Measurements from ENCODE around the gene LHFPL6. TPM values are rescaled to one million over a fixed set of nuclear protein-coding genes. Genes with fewer than 3 reads are reported as not detected.
A peak's percentile ranks its signal among the peaks of the same experiment; 100 is the strongest.

The LHFPL6 gene
- total RNA-seq, 4 donors from 2014 or later = 40.2 to 77.5 (median 66.6) TPM

- Histone ChIP-seq H3K4me1 (peaks cover 0 to 50% (median 0%) of the 10 kb centered on the region in 3 donors), H3K9me3 (no peaks in the 10 kb centered on the region), H3K4me3 (no peak overlapping the region), H3K36me3 (no peaks in the 10 kb centered on the region), H3K27me3 (no peaks in the 10 kb centered on the region), H3K27ac (no peak overlapping the region)
- 96% methylated on average over 3 to 5 of the region's 5 CpGs for WGBS, 2 donors (ENCODE audit: low coverage in 1 of 2)
- no peak for TF ChIP-seq POLR2AphosphoS5 (IDR thresholded peaks at IDR 0.05)
- no peak for ATAC-seq
These were observed 231.3 kb downstream of the LHFPL6 start for GRCh38 chr13:39371706-39372105.

GRCh38 chr13:39370554-39370953, 232.4 kb downstream of the LHFPL6 start:
- TF ChIP-seq POLR2A (IDR thresholded peaks at IDR 0.05) (no peak), POLR2AphosphoS5 (IDR thresholded peaks at IDR 0.05) (no peak), CTCF (IDR thresholded peaks at IDR 0.05) (no peak), EP300 (IDR thresholded peaks at IDR 0.05) (no peak)
- ATAC-seq = no peak
- WGBS, 2 donors (ENCODE audit: low coverage in 1 of 2) = 75 to 83% methylated on average over 3 to 4 of the region's 4 CpGs
- H3K27ac ChIP-seq = no peak overlapping the region
- no peaks in the 10 kb centered on the region for H3K9me3 ChIP-seq
- no peak overlapping the region for H3K4me3 ChIP-seq
- no peaks in the 10 kb centered on the region for H3K36me3 ChIP-seq
- no peaks in the 10 kb centered on the region for H3K27me3 ChIP-seq
- H3K4me1 ChIP-seq = peaks cover 0 to 47% (median 0%) of the 10 kb centered on the region in 3 donors

- no peak for ATAC-seq
- Histone ChIP-seq H3K4me1 (peaks cover 0 to 48% (median 3%) of the 10 kb centered on the region in 3 donors), H3K4me3 (no peak overlapping the region)
These were observed 232.9 kb downstream of the LHFPL6 start for GRCh38 chr13:39370048-39370447.

GRCh38 chr13:39369161-39369890, 233.7 kb downstream of the LHFPL6 start:
- H3K36me3 ChIP-seq = no peaks in the 10 kb centered on the region
- no peaks in the 10 kb centered on the region for H3K9me3 ChIP-seq
- no peak for ATAC-seq
- H3K4me1 ChIP-seq = peaks cover 0 to 50% (median 8%) of the 10 kb centered on the region in 3 donors
- TF ChIP-seq POLR2A (IDR thresholded peaks at IDR 0.05) (no peak), POLR2AphosphoS5 (IDR thresholded peaks at IDR 0.05) (no peak), CTCF (IDR thresholded peaks at IDR 0.05) (no peak), EP300 (IDR thresholded peaks at IDR 0.05) (no peak)
- H3K4me3 ChIP-seq = no peak overlapping the region
- H3K27ac ChIP-seq = no peak overlapping the region
- 0 to 92% methylated on average over 1 of the region's 1 CpG for WGBS, 2 donors (ENCODE audit: low coverage in 1 of 2)
- no peaks in the 10 kb centered on the region for H3K27me3 ChIP-seq

More at GRCh38 chr13:39370048-39370447, 232.9 kb downstream of the LHFPL6 start:
- TF ChIP-seq CTCF (IDR thresholded peaks at IDR 0.05) = no peak
- no peak for TF ChIP-seq POLR2A (IDR thresholded peaks at IDR 0.05)
- no peak for TF ChIP-seq EP300 (IDR thresholded peaks at IDR 0.05)
- no peak for TF ChIP-seq POLR2AphosphoS5 (IDR thresholded peaks at IDR 0.05)
- H3K36me3 ChIP-seq = no peaks in the 10 kb centered on the region
- no peaks in the 10 kb centered on the region for H3K9me3 ChIP-seq
- no peaks in the 10 kb centered on the region for H3K27me3 ChIP-seq
- WGBS, 2 donors (ENCODE audit: low coverage in 1 of 2) = 100% methylated on average over 3 of the region's 3 CpGs
- no peak overlapping the region for H3K27ac ChIP-seq

- H3K27me3 ChIP-seq = no peaks in the 10 kb centered on the region
- ATAC-seq = no peak
- H3K27ac ChIP-seq = peak overlapping the region in 1 of 4 donors; percentile 28
- no peaks in the 10 kb centered on the region for H3K9me3 ChIP-seq
- H3K4me1 ChIP-seq = peaks cover 0 to 39% (median 13%) of the 10 kb centered on the region in 3 donors
- no peaks in the 10 kb centered on the region for H3K36me3 ChIP-seq
- no peak overlapping the region for H3K4me3 ChIP-seq
- no peak for TF ChIP-seq CTCF (IDR thresholded peaks at IDR 0.05)
- TF ChIP-seq POLR2AphosphoS5 (IDR thresholded peaks at IDR 0.05) = no peak
- no peak for TF ChIP-seq EP300 (IDR thresholded peaks at IDR 0.05)
- no peak for TF ChIP-seq POLR2A (IDR thresholded peaks at IDR 0.05)
These were observed 237.1 kb downstream of the LHFPL6 start for GRCh38 chr13:39365879-39366278.
